ENCODE data around the gene ZNF628.

The ZNF628 gene

GRCh38 chr19:55467236-55468053 is 9.0 kb upstream of the ZNF628 start:
- peak overlapping the region; percentile 25; the same call in 1 of the 2 replicates for H3K4me3 ChIP-seq (ENCODE audit: low read length)
- no peaks in the 10 kb centered on the region for H4K20me1 ChIP-seq (ENCODE audit: insufficient read depth, low read length)
- no peaks in the 10 kb centered on the region for H3K79me2 ChIP-seq (ENCODE audit: low read length)
- H3K36me3 ChIP-seq (replicated peaks; ENCODE audit: low read depth, low read length) = no peaks in the 10 kb centered on the region
- no peaks in the 10 kb centered on the region for H3K9me3 ChIP-seq (ENCODE audit: insufficient read depth, low read length)
- TF ChIP-seq CTCF (IDR thresholded peaks at IDR 0.05; ENCODE audit: low read depth, low read length) (peak; percentile 99), EZH2phosphoT487 (IDR thresholded peaks at IDR 0.05; ENCODE audit: low read depth) (no peak)
- H3K4me1 ChIP-seq (ENCODE audit: low read length) = peaks cover 4% of the 10 kb centered on the region
- H2AFZ ChIP-seq (ENCODE audit: low read depth, low read length) = peak overlapping the region; percentile 97
- H3K27ac ChIP-seq (ENCODE audit: low read length) = no peak overlapping the region
- no peak overlapping the region; the same call in 1 of the 2 replicates for H3K9ac ChIP-seq (ENCODE audit: low read length)
- peak overlapping the region; percentile 60 for H3K4me2 ChIP-seq (ENCODE audit: low read length)
- no peaks in the 10 kb centered on the region for H3K27me3 ChIP-seq (ENCODE audit: low read depth, low read length)

- TF ChIP-seq CTCF (IDR thresholded peaks at IDR 0.05; ENCODE audit: low read depth, low read length) (peak; percentile 1; the same call in 1 of the 2 replicates), EZH2phosphoT487 (IDR thresholded peaks at IDR 0.05; ENCODE audit: low read depth) (no peak)
- H3K9ac ChIP-seq (ENCODE audit: low read length) = no peak overlapping the region; the same call in 1 of the 2 replicates
- H3K36me3 ChIP-seq (replicated peaks; ENCODE audit: low read depth, low read length) = no peaks in the 10 kb centered on the region
- peaks cover 4% of the 10 kb centered on the region for H3K4me1 ChIP-seq (ENCODE audit: low read length)
- no peaks in the 10 kb centered on the region for H3K79me2 ChIP-seq (ENCODE audit: low read length)
- H3K27ac ChIP-seq (ENCODE audit: low read length) = no peak overlapping the region
- H3K4me2 ChIP-seq (ENCODE audit: low read length) = peak overlapping the region; percentile 60
- H2AFZ ChIP-seq (ENCODE audit: low read depth, low read length) = peak overlapping the region; percentile 97
- no peaks in the 10 kb centered on the region for H3K9me3 ChIP-seq (ENCODE audit: insufficient read depth, low read length)
- peak overlapping the region; percentile 25; the same call in 1 of the 2 replicates for H3K4me3 ChIP-seq (ENCODE audit: low read length)
- H3K27me3 ChIP-seq (ENCODE audit: low read depth, low read length) = no peaks in the 10 kb centered on the region
- no peaks in the 10 kb centered on the region for H4K20me1 ChIP-seq (ENCODE audit: insufficient read depth, low read length)
Measured at GRCh38 chr19:55468054-55468393, 8.4 kb upstream of the ZNF628 start.

- H3K9ac ChIP-seq (ENCODE audit: low read length) = no peak overlapping the region
- no peak for TF ChIP-seq EZH2phosphoT487 (IDR thresholded peaks at IDR 0.05; ENCODE audit: low read depth)
- TF ChIP-seq CTCF (IDR thresholded peaks at IDR 0.05; ENCODE audit: low read depth, low read length) = no peak
- H3K4me1 ChIP-seq (ENCODE audit: low read length) = peaks cover 8% of the 10 kb centered on the region
- H3K36me3 ChIP-seq (replicated peaks; ENCODE audit: low read depth, low read length) = no peaks in the 10 kb centered on the region
- no peaks in the 10 kb centered on the region for H4K20me1 ChIP-seq (ENCODE audit: insufficient read depth, low read length)
- H3K27me3 ChIP-seq (ENCODE audit: low read depth, low read length) = no peaks in the 10 kb centered on the region
- H2AFZ ChIP-seq (ENCODE audit: low read depth, low read length) = no peak overlapping the region
- no peaks in the 10 kb centered on the region for H3K79me2 ChIP-seq (ENCODE audit: low read length)
- H3K9me3 ChIP-seq (ENCODE audit: insufficient read depth, low read length) = no peaks in the 10 kb centered on the region
- H3K4me3 ChIP-seq (ENCODE audit: low read length) = no peak overlapping the region
- H3K4me2 ChIP-seq (ENCODE audit: low read length) = no peak overlapping the region
- no peak overlapping the region for H3K27ac ChIP-seq (ENCODE audit: low read length)
Measured at GRCh38 chr19:55471266-55471665, 5.2 kb upstream of the ZNF628 start.

GRCh38 chr19:55472463-55472862 is 4.0 kb upstream of the ZNF628 start:
- H3K4me3 ChIP-seq (ENCODE audit: low read length) = no peak overlapping the region
- no peak for TF ChIP-seq CTCF (IDR thresholded peaks at IDR 0.05; ENCODE audit: low read depth, low read length)
- TF ChIP-seq EZH2phosphoT487 (IDR thresholded peaks at IDR 0.05; ENCODE audit: low read depth) = no peak
- H3K4me1 ChIP-seq (ENCODE audit: low read length) = peaks cover 8% of the 10 kb centered on the region
- H4K20me1 ChIP-seq (ENCODE audit: insufficient read depth, low read length) = no peaks in the 10 kb centered on the region
- H3K9ac ChIP-seq (ENCODE audit: low read length) = no peak overlapping the region
- H3K27me3 ChIP-seq (ENCODE audit: low read depth, low read length) = no peaks in the 10 kb centered on the region
- H3K36me3 ChIP-seq (replicated peaks; ENCODE audit: low read depth, low read length) = no peaks in the 10 kb centered on the region
- H2AFZ ChIP-seq (ENCODE audit: low read depth, low read length) = no peak overlapping the region
- no peak overlapping the region for H3K27ac ChIP-seq (ENCODE audit: low read length)
- peaks cover 3% of the 10 kb centered on the region; the same call in 1 of the 2 replicates for H3K79me2 ChIP-seq (ENCODE audit: low read length)
- H3K9me3 ChIP-seq (ENCODE audit: insufficient read depth, low read length) = no peaks in the 10 kb centered on the region
- H3K4me2 ChIP-seq (ENCODE audit: low read length) = no peak overlapping the region

All from OCI-LY3 (cell line).